HG02678 (cell line): ENCODE results near the gene STXBP6.
A peak's percentile ranks its signal among the peaks of the same experiment; 100 is the strongest.

Experiments
- ATAC-seq: cut with Tn5 transposase; IDR thresholded peaks from one replicate; pipeline ENCODE4 v1.9.1; 2021; ENCODE audit warnings: mild to moderate bottlenecking, moderate library complexity; ENCODE audit not compliant: unreplicated experiment

STXBP6 gene

DNA sequence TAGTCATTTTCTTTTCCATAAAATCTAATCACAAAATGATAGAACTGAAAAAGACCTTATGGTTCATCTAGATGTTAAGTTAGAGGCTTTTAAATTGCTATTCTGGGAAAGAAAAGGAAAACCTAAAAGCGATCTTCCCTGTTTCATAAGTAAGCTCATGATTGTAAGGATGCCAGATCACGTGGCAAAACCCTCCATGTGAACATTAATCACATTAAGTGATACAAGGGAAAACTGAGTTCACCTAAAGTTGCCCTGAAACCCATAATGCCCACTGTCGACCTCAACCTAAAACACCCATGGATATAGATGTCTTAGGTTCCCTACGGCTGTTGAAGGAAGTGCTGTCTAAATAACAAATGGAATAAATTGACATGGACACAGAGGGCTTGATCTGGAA, 3.0 kb upstream of the STXBP6 start:
- ATAC-seq = no peak

DNA sequence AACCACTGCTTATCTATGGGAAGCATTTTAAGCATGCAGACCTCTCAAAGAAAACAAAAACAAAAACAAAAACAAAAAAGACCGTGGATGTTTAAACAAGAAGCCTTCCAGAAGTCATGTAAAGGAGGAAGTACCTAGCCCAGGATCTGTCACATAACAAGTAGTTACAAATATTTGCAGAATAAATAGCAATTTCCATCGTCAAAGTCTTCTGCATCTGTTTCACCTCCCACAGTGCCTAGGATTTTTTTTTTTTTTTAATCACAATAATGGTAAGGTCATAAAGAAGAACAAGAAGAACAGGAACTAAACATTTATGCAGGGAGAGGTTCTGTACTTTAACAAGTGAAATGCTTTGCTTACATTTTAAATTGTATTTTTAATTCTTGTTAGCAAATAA, 2.4 kb upstream of the STXBP6 start:
- ATAC-seq = no peak

DNA sequence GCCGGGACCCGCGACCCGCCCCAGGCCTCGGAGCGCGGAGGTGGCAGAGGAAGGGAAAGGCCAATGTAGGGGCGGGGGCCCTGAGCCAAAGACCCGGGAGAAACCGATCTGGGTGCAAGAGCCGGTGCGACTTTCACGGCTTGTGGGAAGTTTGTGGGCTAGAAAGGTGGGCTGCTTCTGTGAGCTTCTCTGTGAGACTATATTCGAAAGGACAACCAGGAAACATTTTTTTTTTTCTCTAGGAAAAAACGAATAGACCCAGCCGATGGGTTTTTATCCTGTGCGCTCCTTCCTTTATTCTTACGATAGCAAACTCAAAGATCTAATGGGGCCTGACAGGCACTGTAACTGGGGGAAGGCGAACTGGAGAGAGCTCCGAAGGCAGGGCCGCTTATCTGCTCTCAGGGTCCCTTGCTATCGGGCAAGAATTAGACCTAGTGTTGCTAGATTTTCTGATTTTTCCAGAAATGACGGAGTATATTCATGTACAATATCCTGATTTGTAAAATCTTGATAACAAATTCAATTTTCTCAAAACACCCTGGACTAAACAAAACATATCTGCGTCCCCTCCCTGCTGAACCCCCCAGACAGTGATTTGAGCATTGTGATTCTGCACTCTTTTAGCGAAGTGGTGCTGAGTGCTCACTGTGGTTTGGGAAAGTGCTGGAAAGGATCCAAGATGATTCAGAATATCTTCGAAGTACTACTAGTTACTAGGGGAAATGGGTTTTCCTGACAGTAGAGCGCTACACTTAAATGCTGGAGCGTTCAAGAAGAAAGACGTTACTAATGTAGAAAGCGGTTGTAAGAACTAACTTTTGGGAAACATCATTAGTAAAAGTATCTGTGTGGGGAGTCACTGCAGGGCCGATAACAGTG, 563 bp upstream of the STXBP6 start:
- peak; percentile 14 for ATAC-seq

DNA sequence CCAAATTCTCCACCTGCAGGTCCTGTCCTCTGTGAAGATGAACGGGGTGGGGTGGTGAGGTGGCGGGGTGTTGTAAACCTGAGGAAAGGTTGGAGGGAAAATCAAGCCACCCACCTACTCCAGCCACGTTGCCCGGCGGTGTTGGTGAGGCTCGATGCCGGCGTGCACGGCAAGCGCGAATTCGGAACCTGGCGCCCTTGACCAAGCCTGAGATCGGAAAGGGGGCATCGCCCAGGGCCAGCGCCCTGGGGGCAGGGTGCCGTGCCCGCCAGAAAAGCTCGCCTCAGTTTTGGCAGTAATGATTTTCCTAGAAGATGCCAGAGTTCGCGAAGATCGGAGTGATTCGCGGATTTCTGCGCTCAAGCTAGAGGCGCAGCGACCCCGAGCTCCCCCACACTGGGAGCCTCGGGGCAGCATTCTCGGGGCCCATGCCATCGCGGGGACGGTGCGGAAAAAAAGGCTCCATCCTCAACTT, 817 bp downstream of the STXBP6 start:
- ATAC-seq = no peak

DNA sequence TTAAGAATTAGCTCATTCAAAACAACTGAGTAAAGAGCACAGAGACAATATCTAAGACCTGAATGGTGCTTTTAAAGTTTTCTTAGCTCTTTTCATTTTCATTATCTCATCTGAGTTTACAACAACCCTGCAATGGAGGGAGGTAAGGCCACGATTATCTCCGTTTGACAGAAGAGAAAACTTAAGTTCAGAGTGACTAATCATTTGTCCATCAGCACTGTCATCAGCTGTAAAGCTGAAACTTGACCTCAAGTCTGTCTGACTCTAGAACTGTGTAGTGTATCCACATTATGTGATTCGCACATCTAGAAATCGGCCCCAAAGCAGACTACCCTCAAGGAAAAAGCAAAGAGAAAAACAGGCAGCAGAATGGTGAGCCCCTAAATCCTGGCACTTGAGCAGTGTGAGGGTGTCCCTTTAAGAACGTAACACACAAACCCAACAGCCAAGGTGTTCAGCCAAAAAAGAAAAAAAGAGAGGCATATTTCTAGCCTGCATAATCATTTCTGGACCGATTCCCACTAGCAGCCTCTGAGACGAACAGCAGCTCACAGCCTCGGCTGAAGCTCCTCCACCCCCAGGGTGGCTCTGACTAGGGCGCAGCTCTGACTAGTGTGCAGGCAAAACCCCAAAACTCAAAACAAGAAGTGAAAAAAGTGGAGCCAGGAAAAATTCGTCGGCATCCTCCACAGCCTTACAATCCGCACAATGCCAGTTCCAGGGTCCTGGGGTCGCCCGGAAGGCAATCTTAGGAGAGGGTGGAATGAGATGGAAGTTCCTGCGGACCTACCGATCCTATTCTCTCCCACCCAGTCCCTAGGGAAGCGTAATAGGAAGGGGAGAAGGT, 1.6 kb downstream of the STXBP6 start:
- no peak for ATAC-seq

DNA sequence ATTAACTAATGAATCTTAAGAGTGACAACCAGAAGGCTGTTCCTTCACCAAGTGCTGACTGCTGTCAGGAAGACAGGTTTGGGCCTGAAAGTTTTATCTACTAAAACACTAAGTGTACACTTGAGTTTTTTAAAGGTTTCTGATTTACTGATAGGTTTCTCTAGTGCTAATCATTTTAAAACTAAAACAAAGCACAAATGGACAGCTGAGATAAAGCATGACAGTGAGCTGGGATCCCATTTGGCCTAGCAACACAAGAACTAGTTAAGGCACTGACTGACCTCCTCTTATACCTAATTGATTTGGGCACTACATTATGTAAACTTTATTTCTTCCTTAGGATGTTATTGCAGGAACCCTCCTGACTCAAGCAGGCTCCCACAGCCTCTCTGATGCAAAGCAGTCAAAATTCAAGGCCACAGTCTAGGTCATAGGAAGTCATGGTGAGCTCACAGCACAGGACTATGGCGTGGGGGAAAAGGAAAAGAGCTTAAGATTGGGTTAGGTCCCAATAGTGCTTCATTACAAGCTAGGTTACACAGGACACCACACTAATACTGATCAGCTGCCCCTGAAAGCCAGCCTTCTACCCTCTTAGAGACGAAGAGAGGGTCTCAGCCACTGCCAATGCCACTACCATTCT, 3.5 kb downstream of the STXBP6 start:
- ATAC-seq = no peak

DNA sequence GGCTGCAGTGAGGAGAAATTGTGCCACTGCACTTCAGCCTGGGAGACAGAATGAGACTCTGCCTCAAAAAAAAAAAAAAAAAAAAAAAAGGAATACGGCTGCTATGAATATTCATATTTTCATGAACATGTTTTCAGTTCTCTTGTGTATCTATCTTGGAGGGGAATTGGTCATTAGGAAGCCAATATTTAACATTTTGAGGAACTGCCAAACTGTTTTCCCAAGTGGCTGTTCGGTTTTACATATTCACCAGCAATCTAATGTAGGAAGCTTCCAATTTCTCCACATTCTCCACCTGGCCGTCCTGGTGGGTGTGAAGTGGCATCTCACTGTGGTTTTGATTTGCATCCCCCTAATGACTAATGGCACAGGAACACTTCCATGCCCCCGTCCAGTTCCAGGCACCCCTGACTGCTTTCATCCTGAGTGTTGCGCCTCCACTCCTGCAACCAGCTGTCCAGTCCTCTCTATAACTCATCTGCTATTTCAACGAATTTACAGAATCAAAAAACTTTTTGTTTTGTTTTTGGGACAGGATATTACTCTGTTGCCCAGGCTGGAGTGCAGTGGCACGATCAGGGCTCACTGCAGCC, 5.7 kb downstream of the STXBP6 start:
- no peak for ATAC-seq

DNA sequence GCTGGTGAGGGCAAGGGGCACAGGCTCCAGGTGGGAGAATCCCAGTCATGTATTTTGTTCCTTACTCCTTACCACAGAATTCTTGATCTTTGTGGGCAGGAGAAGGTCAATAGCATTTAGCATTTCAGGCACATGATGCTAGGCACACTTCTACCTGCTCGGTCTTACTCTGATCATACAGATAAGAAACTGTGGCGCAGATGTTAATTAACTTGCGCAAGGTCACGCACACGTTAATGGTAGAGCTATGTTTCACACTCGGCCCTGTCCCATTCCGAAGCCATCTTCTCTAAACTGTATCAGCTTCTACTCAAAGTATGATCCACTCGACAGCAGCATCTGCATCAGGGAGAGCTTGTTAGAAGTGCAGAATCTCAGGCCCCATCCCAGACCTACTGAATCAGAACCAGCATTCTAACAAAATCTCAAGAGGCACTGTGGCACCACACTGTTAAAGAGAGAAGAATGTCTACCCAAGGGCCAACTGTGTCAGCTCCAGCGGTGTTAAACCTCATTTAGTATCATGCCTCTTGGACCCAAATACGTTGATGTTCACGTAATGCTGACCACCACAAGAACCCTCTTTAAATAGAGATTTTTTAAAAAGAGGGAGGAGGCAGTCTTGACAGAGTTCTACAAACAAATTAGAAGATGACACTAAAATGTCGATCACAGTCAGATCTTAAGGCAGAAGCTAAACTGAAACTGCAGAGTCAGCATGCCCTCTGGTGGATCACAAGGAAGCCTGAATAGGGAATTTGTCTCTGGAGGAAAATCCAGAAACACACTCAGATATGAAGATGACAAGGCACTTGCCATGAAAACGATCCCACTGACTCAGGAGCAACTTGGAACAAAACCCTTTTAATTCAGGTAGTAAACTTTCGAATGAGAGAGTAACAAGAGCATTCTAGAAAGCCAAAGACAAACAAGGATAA, 7.3 kb downstream of the STXBP6 start:
- ATAC-seq = no peak

DNA sequence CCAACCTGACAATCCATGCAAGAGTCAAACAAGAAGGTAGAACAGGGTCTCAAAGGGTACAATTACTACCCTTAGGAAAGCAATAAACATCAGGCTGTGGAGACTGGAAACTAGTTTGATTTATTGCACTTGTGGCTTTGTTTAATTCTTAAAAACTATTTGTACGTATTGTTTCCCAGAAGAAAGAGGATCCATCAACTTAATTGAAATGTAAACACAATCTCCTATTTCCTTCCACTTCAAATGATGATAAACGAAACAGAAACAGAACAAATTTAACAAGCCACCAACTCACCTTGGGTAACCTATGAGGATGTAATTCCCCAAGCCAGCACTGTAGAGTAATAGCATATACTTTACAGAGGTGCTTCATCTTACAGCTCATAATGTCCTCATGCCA, 8.0 kb downstream of the STXBP6 start:
- ATAC-seq = no peak

DNA sequence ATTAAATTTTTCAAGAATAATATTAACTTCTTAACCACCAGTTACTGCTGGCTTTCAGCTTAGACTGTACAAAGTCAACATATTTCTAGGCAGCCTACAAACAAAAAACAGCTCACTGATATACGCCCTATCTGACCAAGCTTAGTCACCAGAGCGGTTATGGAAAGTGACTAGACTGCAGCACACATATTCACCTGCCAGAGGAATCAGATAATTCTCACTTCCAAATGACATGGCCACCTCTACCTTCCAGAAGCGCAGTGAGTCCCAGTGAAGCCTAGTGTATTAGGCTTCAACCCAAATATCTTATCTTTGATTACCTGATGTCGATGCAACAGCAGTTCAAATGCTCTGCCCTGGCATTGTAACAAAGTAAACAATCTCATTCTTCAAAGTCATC, 8.5 kb downstream of the STXBP6 start:
- no peak for ATAC-seq

DNA sequence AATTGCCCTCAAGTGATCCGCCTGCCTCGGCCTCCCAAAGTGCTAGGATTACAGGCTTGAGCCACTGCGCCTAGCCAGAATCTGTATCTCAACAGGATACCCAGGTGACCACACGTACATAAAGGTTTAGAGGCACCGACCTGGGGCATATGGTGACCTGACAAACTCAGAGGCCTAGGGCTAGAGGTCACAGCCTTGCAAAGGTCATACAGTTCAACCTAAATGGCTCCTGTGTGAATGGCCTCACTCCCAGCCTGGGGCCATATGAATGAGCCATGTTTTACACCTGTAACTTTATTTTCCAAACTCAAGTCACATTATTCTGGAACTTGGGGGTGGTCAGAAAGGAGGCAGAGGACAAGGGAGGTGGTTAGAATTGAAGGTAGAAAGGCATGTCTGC, 10.0 kb downstream of the STXBP6 start:
- no peak for ATAC-seq

DNA sequence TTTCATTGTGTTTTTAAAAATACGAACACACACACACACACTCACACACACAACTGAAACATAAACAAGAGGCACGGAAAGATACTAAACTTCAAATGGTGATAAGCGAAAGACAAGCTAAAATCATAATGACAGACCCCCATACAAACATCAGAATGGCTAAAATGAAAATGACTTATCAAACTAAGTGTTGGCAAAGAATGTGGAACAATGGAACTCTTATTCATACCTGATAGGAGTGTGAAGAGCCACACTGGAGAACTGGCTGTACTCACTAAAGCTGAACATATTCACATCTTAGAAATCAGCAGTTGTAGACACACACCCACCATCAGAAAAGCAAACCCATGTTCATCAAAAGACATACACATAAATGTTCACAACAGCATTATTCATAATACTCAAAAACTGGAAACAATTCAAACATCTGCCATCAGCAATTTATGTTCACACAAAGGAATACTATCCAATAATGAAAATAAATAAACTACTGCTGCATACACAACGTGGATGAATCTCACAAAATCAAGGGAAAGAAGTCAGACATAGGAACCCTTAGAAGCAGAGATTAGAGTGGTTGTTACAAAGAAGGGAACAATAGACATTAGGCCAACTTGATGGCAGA, 11.8 kb downstream of the STXBP6 start:
- ATAC-seq = no peak

DNA sequence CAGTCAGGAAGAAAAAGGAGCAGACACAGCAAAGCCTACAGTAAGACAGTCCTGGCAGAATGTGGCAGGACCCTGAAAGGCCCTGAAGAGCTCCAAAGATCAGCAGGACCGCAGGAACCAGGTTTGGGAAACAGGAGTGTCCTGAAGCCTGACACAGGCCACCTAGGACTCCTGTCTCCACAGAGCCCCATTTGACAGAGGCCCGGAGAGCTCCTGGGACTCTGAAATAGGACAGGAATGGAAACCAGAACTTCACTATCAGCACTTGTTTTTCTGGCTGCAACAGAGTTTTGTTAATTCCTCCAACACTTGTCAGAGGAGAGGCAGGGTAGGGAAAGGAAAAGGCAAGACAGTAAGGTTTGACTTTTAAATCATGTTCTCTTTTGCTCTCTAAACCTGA, 12.9 kb downstream of the STXBP6 start:
- no peak for ATAC-seq

DNA sequence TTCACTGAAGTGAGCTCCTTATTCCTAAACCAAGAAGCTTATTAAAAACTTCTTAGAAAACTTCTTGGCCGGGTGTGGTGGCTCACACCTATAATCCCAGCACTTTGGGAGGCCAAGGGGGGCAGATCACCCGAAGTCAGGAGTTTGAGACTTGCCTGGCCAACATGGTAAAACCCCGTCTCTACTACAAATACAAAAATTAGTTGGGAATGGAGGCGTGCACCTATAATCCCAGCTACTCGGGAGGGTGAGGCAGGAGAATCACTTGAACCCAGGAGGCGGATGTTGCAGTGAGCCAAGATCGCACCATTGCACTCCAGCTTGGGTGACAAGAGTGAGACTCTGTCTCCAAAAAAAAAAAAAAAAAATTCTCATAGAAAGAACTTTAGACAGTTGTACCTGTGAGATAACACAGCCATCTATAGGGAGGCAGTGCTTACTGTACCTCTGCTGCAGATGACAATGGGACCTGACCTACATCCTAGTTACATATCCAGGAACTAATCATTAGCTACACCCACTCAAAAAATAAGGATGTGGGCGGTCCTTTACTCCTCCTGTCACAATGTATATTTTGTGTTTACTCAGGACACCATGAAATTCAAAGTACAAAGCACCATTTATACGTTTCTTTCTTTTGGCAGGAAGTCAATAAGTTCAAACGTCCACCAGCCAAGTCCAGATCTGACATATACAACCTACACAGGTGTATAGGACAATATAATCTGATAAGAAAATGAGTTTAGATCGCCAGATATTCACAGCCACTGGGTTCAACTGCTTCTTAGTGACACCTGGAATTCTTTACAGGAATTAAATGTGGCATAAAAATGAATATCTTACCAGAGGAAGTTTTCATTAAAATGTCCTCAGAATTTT, 14.9 kb downstream of the STXBP6 start:
- ATAC-seq = no peak

DNA sequence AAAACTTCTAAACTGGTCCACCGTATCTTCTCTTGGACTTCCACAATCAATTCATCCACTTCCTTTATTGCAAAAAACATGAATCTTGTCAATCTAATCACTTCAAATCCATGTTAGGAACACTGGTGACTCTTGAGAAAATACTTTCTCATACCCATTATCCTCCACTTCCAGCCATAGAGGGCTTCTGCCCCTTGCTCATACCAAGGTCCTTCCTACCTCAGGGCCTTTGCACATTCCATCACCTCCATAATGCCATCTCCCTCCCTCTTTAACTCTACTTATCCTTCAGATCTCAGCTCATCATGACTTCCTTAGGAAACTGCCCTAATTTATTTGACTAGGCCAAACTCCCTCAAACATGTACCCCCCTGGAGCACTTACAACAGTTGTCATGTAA, 16.6 kb downstream of the STXBP6 start:
- no peak for ATAC-seq

DNA sequence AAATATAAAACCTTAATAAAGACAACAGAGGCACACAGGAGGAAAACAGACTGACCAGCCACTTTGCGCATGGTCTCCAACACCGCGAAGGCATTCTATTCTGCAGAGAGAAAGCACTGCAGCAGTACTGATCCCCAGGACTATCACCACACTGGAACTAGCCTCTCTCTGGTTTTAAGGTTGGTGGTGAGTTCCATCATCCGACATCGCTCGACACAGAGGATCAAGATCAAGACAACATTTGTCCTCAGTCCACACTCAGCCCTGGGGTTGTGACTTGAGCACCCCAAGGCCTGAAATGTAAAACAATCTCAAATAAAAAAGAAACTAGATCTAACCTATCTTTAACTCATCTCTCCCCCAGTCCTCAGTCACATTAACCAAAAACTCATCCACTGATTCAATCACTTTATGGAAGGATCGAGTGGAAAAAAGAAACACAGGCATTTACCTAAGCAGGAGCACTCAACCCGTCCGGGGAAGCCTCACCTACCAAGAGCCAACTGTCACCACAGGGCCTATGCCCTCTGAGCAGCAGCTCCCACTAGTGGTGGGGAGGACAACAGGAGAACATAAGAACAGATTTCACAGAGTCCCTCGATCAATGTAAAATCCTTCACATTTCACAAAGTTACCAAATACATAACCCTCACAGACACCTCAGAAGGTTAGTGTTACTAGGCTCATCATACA, 17.7 kb downstream of the STXBP6 start:
- peak; percentile 47 for ATAC-seq

DNA sequence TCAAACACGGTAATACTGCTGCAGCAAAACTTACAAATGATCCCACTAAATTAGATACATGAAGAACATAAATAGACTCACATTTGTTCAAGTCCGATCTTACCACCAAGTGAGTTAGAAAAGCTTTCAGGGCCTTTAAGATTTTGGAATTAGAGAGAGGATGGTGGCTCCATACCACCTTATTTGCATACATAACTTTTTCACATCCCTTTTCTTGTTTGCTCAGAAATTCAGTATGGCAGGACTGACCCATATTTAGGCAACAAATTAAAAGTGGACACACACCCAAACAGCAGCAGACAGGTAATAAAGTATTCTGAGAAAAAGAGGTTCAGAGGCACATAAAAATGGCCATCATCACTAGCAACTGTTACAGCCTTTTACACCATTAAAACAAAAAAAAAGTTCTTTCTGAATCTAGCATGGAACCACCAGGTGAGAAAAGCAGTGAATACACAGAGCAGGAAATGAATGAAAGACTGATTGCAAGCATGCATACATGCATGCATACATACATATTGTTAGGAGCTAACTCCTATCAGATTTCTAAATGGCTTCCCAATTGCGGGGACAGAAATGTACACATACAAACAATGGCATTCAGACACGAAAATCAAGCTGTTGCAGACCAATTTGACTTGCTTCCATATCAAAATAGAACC, 23.3 kb downstream of the STXBP6 start:
- peak; percentile 77 for ATAC-seq
